Cerebellar nuclear complex (tissue), 1 donor: ENCODE measurements around the gene KLHL30.
"Not testable (repeated sequence)": the region's sequence is repeated elsewhere in the genome, so short reads cannot be mapped to it uniquely, and the experiment has no call there.

Experiments used
- DNase-seq, 2 experiments: peaks; one replicate each; lab custom pipeline; 2025; lab: John Stamatoyannopoulos, UW

Gene KLHL30

DNA sequence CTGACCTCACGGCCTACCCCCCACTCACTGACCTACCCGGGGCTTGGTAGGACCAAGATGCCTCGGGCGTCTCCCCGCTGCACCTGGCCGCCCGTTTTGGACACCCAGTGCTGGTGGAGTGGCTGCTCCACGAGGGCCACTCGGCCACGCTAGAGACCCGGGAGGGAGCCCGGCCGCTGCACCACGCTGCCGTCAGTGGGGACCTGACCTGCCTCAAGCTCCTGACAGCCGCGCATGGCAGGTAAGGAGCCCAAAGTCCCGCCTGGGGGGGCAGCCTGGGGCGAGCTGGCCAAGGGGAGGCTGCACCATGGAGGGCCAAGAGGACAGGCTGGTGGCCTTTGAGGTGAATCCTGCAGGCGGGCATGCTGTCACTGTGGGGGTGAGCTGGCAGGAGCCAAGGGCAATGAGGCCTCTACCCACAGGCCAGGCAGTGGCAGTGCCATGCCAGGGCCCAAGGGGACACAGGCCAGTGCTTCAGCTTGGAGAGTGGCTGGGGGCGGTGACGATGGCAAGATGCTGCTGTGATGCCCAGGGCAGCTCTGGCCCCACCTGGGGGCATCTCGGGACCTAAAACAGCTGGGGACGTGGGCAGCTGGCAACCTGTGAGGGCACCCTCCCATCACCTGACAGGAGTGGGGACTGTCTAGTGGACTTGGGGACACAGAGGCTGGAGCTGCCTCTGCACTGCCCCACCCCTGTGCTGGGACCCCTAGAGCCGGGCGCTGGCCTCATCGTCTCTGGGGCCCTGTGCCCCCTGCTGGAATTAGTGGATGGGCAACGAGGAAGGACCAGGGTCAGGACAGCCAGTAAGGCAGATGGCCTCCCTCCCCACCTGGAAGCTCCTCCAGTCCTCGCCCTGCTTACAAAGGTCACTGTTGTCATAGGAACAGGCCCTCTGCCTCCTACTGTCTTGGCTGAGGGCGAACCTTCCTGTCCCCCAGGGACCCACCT is 36.3 kb upstream of the KLHL30 start:
- no peak for DNase-seq

DNA sequence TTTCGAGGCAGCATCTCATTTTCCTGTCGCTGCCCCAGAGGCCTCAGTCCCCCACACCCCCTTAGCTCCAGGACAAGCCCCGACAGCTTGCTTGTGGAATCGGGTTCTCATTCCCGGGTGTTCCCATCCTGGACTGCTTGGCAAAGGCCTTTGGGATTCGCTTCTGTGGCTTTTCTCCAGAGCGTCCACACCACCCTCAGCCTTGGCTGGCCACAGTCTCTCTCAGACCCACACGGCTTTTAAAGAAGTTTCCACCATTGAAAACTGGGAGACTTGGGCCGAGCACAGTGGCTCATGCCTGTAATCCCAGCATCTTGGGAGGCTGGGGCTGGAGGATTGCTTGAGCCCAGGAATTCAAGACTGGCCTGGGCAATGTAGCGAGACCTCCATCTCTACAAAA is 35.6 kb upstream of the KLHL30 start:
- no peak for DNase-seq

DNA sequence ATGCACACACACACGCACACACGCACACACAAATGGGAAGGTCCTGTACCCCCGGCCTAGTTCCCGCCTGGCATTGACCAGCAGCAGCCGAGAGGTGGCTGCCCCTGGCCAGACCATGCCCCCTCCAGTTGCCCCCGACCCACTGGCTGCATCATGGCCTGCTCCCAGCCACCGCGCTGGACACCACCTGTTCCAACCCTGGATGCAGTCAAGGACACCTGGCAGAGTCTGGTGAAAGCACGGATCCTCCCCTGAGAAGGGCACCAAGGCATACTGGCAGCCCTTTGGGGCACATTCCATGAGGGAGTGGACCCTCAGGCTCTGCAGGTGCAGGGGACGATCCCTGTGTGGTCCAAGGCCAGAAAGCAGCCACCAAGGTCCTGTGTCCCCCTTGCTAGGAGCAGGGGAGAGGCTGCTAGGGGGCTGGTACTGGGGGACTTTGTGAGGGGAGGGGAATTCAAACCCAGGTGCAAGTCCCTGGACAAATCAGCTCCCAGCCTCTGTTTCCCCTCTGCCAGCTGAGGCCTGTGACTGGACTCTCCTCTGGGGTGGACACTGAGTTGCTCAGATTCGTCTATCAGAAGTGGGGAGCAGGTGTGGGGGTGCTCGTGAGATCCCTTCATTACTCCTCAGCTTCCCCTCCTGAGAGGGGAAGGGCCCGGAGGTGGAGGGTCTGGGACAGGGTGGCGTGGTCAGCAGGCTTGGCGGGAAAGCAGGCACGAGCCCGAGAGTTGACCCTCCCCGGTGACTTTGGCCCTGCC is 34.8 kb upstream of the KLHL30 start:
- no peak for DNase-seq

DNA sequence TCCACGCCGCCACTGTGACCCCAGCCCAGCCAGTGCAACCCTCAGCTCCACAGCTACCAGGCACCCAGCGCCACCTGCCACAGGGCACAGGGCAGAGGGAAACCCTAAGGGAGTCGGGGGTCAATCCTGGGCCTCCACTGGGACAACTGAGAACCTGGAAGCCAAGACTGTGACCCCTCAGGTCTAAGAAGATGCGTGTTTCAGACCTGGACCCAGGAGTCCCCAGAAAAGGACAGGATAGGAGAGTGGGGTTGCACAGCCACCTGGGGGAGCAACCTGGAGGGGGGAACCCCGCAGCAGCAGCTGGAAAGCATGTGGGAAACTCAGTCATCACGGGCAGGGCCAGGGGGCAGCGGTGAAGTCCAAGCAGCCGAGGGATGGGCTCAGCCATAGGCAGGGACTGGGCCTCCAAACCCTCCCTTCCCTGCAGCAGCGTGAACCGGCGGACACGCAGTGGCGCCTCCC is 34.2 kb upstream of the KLHL30 start:
- DNase-seq: no peak

DNA sequence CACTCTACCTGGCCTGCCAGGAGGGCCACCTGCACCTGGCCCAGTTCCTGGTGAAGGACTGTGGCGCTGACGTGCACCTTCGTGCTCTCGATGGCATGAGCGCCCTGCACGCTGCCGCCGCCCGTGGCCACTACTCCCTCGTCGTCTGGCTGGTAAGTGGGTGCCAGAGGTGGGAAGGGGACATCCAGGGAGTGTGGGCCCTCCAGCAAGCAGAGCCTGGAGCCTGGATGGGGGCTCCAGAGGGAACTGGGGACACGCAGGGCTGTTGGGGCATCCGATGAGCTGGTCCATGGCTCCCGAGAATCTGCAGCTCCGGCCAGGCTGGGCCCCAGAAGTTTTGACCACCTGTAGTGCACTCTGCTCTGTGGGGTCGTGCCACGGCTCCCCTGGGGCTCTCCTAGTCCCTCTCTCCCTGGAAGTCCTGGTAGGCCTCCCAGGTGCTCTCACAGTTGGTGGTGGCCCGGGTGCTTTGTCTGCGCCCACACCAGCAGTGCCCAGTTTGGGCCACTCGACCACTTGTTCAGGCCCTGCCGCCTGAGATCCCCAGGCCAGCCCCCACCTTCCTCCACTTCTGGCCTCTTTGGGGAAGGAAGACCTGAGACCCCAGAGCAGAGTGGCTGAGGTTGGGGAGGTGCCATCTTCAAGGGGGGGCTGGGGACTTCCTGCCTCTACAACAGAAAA is 33.6 kb upstream of the KLHL30 start:
- DNase-seq: no peak

DNA sequence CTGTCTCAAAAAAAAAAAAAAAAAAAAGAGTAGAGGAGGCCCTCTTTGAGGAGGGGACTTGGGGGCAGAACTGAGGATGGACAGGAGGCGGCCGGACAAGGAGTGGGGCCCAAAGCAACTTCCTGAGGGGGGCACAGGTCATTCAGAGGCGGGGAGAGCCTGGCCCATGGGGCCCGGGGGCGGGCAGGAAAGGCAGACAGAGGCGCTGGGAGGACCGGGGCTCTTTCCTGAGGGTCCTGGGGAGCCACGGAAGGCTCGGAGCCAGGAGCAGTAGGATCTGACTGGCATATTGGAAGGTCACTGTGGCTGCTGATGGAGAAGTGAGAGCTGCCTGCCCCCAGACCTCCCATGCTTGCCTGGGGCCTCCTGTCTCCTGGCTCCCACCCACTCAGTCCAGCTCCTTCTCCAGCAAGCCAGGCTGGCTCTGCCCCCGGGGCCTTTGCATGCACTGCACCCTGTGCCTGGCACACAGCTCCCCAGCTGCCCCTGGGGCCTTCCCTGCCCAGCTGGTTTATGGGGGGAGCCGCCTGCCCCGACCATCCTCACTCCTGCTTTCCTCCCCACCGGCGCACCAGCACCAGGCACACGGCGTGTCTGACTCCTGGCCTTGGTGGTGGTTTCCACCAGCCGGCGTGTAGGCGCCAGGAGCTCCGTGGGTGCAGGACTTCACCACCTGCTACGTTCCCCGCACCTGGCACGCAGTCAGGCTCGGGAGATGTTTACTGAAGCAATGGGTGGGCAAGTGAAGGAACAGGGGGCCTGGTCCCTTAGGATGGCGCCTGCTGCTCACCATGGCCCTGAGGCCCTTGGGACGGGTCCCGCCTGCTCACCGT is 32.7 kb upstream of the KLHL30 start:
- DNase-seq: no peak

DNA sequence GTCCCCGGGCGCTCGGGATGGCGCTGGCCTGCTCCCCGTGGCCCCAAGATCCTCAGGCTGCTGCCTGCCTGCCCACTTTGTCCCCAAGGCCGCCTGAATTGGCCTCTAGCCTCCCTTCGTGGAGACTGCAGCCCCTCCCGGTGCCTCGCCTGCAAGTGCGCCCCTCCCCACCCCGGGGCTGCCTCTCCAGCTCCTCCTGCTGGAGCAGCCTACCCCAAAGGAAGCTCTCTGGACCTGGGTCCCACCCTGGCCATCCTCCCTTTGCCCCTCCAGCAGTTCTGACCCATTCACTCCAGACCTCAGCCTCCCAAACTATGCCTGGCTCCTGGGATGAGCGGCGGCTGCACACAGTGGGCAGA is 32.1 kb upstream of the KLHL30 start:
- DNase-seq: no peak

DNA sequence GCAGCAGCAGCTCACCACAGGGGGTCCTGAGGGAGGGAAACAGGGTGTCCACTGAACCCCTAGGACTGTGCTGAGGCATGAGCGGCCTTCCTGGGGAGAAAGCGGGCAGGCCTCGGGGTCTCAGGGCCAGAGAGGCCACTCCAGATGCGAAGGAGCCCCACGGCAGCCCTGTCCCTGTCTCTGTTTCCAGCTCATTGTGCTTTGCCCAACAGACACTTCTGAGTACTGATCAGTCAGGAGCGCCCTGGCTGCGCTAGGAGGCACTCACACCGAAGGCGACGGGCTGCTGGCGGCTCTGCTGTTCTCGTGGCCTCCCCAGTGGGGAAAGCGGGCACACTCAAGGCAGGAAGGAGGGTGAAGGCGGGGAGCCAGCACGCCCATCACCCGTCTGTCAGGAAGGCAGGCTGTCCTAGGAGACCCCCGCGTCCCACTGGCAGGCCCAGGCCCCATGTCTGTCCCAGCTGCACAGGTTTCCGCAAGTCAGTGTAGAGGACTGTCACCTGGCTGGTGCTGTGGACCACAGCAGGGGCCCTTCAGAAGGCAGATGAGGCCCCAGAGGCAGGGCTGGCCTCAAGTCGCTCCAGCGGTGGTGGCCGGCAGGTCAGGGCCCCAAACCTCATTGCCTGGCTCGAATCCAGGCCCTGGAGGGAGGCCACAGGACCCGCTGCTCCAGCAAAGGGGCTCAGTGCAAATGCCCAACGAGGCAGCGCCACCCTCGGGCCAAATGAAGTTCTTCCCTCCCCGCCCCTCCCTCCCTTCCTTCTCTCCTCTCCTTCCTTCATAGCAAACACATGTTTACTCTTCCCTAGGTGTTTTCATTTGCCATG is 31.6 kb upstream of the KLHL30 start:
- no peak for DNase-seq

DNA sequence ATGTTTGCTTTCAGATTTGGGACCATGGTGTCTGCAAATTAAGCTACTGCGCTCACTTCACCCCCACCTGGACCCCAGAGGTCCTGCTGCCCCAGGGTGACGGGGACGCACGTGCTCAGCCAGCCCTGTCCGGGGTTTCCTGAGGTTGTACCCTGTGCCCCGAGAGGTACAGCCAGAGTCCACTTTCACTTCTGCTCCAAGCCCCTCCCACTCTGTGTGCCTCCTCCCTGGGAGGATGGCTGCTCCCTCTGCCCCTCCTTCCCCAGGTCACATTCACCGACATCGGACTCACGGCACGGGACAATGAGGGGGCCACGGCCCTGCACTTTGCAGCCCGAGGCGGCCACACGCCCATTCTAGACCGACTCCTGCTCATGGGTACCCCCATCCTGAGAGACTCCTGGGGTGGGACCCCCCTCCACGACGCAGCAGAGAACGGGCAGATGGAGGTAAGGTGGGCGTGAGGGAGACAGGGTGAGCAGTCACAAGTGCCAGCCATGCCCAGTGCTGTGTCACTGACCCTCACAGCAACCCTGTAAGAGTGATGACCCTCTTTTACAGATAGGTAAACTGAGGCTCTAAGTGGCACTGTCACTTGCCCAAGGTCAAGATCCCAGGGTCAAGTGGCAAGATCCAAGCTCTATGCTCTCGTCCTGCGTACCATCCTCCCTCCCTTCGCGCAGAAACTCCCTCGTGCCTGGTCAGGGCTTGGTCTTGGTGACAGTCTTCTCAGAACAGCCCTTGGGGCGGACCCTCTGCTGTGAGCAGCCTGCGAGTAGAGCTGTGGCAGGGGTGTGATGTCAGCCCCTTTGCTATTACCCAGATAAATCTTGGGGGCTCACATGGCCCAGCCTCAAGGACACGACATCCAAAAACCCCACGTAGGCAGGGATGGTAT is 30.7 kb upstream of the KLHL30 start:
- DNase-seq: no peak

DNA sequence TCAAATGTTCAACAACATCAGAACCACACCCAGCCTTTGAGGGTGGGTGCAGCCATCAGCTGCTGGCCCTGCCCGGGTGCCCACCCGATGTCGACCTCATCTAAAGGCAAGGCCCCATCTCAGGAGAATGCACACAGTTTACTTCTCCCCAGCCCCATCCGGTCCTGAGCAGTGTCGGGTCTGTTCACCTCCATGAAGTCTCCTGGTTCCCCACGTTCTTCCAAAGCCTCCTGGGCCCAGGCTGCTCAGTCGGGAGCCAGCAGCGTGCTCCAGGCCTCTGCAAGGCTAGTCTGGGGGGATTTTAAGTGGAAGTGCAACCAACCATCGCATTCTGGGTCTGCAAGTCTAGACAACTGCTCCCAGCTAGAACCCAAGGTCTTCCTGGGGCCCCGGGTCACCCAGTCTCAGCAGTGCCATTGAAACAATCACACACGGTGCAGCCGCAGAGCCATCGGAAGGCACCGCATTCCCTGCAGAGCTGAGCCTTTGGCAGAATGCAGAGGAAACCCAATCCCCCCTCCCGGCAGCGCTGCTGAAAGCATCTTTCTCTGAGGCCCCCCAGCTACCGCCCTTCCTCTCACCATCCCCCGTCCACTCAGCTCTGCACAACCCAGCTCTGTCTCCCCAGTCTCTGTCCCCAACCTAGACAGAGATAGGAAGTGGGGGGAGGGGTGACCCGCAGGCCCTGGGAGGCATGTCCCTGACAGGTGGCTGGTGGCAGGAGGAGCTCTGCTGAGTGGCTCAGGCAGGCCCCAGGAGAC is 29.9 kb upstream of the KLHL30 start:
- no peak for DNase-seq

DNA sequence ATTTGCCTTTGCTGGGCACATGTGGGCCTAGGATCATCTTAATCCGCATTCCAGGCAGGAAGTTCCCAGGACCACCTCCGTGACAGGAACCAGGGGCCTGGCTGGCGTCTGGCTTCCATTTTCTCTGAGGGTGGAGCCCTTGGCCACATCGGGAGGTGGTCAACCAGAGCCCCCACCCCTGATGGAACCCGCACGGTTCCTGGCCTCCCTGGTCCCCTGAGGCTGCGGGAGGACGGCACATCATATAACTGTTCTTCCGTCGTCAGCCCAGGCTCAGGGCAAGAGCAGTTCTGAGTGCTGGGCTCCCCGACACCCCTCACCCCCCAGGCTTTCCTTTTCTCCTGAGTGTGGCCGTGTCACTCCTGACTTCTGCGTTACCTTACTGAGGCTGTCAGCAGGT is 24.9 kb upstream of the KLHL30 start:
- DNase-seq: no peak

DNA sequence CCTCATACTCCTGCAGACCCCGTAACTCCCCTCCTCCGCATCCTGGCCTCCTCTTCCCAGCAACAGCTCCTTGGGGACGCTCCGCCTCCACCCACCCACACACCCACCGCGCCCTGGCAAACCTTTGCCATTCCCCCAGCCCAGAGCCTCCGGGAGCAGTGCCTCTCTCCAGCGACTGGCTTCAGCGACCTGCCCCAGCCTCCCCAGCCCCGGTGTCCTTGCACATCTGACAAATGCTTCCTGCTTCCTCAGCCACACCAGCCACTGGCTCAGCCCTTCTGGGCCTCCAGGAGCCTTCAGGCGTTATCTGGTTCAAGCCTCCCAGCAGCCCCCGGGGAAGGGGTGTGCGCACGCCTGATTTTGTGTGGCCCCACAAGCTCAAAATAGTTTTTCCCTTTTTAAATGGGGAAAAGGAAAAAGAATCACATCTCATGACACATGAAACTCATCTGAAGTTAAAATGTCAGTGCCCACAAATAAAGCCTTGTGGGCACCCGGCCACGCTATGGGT is 24.1 kb upstream of the KLHL30 start:
- no peak for DNase-seq

DNA sequence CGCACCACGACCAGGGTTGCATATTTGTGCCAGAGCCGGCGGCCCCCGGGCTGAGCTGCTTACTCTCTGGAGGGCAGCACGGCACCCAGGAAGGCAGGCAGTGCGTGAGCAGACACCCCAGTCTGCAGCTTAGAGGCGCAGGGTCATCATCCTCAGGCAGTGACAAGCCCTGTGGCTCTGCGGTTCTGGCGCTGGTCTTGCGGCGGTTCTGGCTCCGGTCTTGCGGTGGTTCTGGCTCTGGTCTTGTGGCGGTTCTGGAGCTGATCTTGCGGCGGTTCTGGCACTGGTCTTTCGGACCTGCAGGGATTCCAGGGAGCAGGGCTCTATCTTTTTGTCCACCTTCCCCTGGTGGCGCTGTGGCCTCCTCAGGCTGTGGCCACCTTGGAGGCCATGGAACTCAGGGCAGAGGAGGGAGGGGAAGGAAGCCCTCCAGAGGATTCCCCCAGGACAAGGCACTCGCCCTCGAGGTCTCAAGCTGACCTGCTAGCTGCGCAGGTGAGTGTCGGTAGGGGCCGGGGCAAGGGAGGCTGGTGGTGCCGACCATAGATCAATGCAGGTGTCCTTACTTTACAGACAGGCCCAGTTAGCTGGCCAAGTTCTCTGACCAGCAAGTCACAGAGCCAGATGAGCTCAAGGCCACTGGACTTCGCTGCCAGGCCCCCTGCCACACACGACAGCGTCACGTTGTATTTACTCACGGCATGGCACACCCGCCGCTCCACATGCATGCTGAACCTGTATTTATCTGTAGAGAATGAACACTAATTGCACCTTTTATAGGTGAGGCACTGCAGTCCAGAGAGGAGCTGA is 23.4 kb upstream of the KLHL30 start:
- no peak for DNase-seq

DNA sequence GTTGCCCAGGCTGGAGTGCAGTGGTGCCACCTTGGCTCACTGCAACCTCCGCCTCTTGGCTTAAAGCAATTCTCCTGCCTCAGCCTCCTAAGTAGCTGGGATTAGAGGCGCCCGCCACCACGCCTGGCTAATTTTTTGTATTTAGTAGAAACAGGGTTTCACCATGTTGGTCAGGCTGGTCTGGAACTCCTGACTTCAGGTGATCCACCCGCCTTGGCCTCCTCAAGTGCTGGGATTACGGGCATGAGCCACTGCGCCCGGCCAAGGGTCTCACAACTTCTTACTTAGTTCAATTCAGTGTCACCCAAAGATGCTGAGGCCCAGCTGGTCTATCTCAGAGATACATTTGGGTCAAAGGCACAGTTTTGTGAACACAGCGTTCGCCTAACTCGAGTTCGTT is 22.8 kb upstream of the KLHL30 start:
- DNase-seq: not testable (repeated sequence)

DNA sequence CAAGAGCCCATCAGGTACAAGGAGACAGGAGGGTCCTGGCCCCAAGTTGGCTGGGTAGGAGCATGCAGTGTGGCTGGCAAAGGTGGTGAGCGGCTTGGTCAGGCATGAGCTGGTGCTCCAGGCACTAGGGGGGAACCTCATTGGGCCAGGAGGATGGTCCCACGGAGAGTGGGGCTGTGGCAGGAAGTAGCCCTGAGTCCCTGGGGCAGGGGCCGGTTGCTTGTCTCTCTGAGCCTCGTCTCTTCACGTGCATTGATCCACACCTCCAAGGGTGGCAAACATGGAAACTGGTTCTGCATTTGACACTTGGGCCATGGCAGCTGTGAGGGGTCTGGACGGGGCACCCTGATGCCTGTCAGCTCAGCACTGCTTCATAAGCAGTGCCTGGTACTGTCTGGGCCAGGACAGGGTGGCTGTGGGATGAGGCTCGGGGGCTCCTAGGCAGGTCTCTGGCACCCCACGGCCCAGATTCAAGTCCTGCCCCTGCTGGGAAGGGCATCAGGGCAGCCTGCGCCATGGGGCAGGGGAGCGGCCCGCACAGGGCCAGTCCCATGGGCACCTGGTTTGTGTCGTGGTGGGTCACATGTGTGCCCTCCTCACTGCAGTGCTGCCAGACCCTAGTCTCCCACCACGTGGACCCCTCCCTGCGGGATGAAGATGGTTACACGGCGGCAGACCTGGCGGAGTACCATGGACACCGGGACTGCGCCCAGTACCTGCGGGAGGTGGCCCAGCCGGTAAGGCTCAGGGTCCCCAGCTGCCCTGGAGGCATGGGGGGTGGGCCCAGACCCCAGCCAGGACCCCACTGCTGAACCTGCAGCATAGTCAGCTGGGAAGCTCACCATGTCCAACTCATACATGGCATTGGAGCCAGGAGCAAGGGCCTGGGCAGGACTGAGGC is 21.9 kb upstream of the KLHL30 start:
- DNase-seq: no peak

DNA sequence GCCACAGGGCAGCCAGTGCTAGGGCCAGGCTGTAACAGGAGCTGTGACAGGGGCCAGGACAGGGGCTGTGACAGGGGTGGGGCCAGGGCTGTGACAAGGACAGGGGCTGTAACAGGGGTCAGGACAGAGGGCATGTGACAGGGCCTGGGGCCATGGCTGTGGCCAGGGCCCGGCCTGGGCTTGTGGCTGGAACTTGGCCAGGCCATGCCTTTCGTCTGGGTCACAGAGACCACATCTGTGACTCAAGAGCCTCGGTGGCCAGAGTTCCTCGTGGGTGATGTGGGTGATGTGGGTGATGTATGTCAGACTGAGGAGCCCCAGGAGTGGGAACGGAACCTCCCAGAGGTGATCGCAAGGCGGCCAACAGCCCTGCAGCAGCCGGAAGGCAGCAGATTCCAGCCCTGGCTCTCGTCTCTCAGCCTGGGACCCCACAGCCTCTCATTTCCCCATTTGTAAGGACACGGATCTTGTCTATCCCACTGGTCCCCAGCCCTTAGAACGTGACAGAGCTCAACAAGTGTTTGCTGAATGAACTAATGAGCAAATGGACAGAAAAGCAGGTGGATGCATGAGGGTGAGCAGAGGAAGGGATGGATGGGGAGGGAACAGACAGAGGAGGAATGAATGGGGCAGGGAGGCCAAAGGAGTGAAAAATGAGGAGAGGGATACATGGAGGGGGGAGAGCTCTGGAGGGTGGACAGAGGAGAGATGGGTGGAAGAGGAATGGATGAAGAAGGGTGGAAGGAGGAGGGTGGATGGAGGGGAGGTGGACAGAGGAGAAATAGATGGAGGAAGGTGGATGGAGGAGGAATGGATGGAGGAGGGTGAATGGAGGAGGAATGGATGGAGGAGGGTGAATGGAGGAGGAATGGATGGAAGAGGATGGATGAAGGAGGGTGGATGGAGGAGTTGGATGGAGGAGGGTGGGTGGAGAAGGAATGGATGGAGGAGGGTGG is 21.0 kb upstream of the KLHL30 start:
- no peak for DNase-seq
